K562 (cell line): ENCODE results near the gene ARPP21. TPM values are rescaled to one million over a fixed set of nuclear protein-coding genes. Genes with fewer than 3 reads are reported as not detected.

Experiments used
- ATAC-seq: fragments of 200-7000 bp; cut with Tn5 transposase; 3 replicates; pipeline ENCODE4 v1.9.1; 2020; ENCODE audit warnings: moderate library complexity
- BruUV-seq: library from RNA; stranded (reverse); fragments of 400-500 nt; replicated peaks from 2 replicates; lab custom pipeline; 2021; lab: Mats Ljungman, UMichigan
- CTCF ChIA-PET: fragments of 300-600 bp; formaldehyde crosslinking; extraction: SDS; loops from one replicate; lab custom pipeline; 2021; ENCODE audit warnings: low intra/inter-chr PET ratio; lab: Yijun Ruan, JAX
- POLR2A ChIA-PET: fragments of 300-600, 350-650 bp; sonication (Branson Sonifier 250); formaldehyde crosslinking; extraction: SDS; loops from one replicate; lab custom pipeline; 2021; ENCODE audit warnings: antibody characterized with exemption, inconsistent platforms; lab: Yijun Ruan, JAX
- DNase-seq, 4 experiments: peaks; one replicate each; pipeline versions ENCODE4 v3.0.0 to v3.0.0-alpha.2; 2011 to 2018; ENCODE audit warnings: low spot score in 3 of 4, mixed read lengths in 3 of 4; ENCODE audit errors: extremely low read depth in 1 of 4
- FAIRE-seq: peaks from 2 replicates; lab custom pipeline; 2011; peaks lifted over from hg19 to GRCh38; lab: Jason Lieb, UNC
- H2AFZ ChIP-seq: 2 replicates; pipeline ENCODE4 v1.6.0; 2011; ENCODE audit warnings: low read depth, low read length, control low read depth, inconsistent platforms
- H3K27ac ChIP-seq: fragments of 200-600 bp; 3 replicates; pipeline ENCODE4 v1.8.0; 2011; ENCODE audit warnings: low read depth, mild to moderate bottlenecking, control low read depth, inconsistent platforms, low read length, moderate library complexity, mixed read lengths; ENCODE audit errors: extremely low read depth
- H3K27me3 ChIP-seq, 2 experiments: fragments of 300-600 bp in 1 of 2; 2 replicates in 1 of 2; 3 replicates in 1 of 2; pipeline versions ENCODE4 v1.6.0 to v1.8.0; 2011; ENCODE audit warnings: inconsistent platforms in 2 of 2, low read length in 2 of 2, mild to moderate bottlenecking in 1 of 2, mixed read lengths in 1 of 2, moderate library complexity in 1 of 2; ENCODE audit not compliant: control insufficient read depth in 2 of 2, insufficient read depth in 2 of 2
- H3K36me3 ChIP-seq: fragments of 300-600 bp; 3 replicates; pipeline ENCODE4 v1.8.0; 2011; ENCODE audit warnings: mild to moderate bottlenecking, low read length, inconsistent platforms; ENCODE audit not compliant: control insufficient read depth, insufficient read depth
- H3K4me1 ChIP-seq, 2 experiments: fragments of 200-600 bp in 1 of 2; replicated peaks in 1 of 2; 2 replicates in 1 of 2; 3 replicates in 1 of 2; pipeline versions ENCODE4 v1.5.1 to v1.8.0; 2011; ENCODE audit warnings: inconsistent platforms in 2 of 2, low read length in 2 of 2, mild to moderate bottlenecking in 1 of 2, mixed read lengths in 1 of 2, moderate library complexity in 1 of 2; ENCODE audit not compliant: control insufficient read depth in 2 of 2, insufficient read depth in 2 of 2
- H3K4me2 ChIP-seq: 2 replicates; pipeline ENCODE4 v1.6.1; 2011; ENCODE audit warnings: low read length, control low read depth, inconsistent platforms, mixed read lengths; ENCODE audit not compliant: insufficient read depth
- H3K4me3 ChIP-seq: fragments of 200-600 bp; sonication (generic), shearing (Covaris generic); 2 replicates; pipeline ENCODE4 v1.5.1; 2016; ENCODE audit warnings: control low read depth, inconsistent platforms
- H3K79me2 ChIP-seq: fragments of 200-600 bp; 3 replicates; pipeline ENCODE4 v1.8.0; 2011; ENCODE audit warnings: low read length, inconsistent platforms; ENCODE audit not compliant: control insufficient read depth, insufficient read depth
- H3K9ac ChIP-seq, 2 experiments: 2 replicates each; pipeline versions ENCODE4 v1.6.0 to v1.6.1; 2011; ENCODE audit warnings: low read depth in 2 of 2, low read length in 2 of 2, control low read depth in 1 of 2, inconsistent platforms in 1 of 2, mild to moderate bottlenecking in 1 of 2, mixed read lengths in 1 of 2; ENCODE audit not compliant: insufficient read depth in 1 of 2
- H3K9me1 ChIP-seq: one replicate; pipeline ENCODE4 v1.6.0; 2011; ENCODE audit warnings: inconsistent platforms, mild to moderate bottlenecking, low read length, moderate library complexity; ENCODE audit not compliant: control insufficient read depth, insufficient read depth
- H3K9me3 ChIP-seq: replicated peaks from 2 replicates; pipeline ENCODE4 v1.5.1; 2011; ENCODE audit warnings: low read depth, low read length, inconsistent platforms; ENCODE audit not compliant: control insufficient read depth, insufficient read depth
- H4K20me1 ChIP-seq: replicated peaks from 2 replicates; pipeline ENCODE4 v1.6.1; 2011; ENCODE audit warnings: low read length, inconsistent platforms, mixed read lengths; ENCODE audit not compliant: control insufficient read depth, insufficient read depth
- CLOCK ChIP-seq: fragments of 250-450 bp; sonication (Bioruptor Pico); IDR thresholded peaks from 2 replicates; pipeline ENCODE4 v1.4.0; 2020; ENCODE audit warnings: mild to moderate bottlenecking, moderate library complexity, borderline replicate concordance
- EGR1 ChIP-seq: fragments of 450-650 bp; conservative IDR thresholded peaks from 2 replicates; pipeline ENCODE4 v1.6.1; 2017; ENCODE audit warnings: mild to moderate bottlenecking
- HIVEP1 ChIP-seq: fragments of 250-450 bp; sonication (Bioruptor Pico); IDR thresholded peaks from 2 replicates; pipeline ENCODE4 v1.4.0; 2020; ENCODE audit warnings: mild to moderate bottlenecking
- PCBP2 ChIP-seq: fragments of 200-400 bp; formaldehyde crosslinking; IDR thresholded peaks from 2 replicates; pipeline ENCODE4 v1.6.1; 2018; ENCODE audit warnings: low read length, low read depth, mild to moderate bottlenecking, moderate library complexity; ENCODE audit not compliant: poor library complexity, severe bottlenecking
- SAFB2 ChIP-seq: fragments of 200-400 bp; formaldehyde crosslinking; IDR thresholded peaks from 2 replicates; pipeline ENCODE4 v1.6.1; 2018; ENCODE audit warnings: borderline replicate concordance, low read length, low read depth, moderate library complexity; ENCODE audit not compliant: severe bottlenecking
- SAP30 ChIP-seq: fragments of 200-600 bp; sonication (generic); IDR thresholded peaks from 2 replicates; pipeline ENCODE4 v1.6.1; 2012; ENCODE audit warnings: borderline replicate concordance, low read depth, mild to moderate bottlenecking, moderate library complexity, low read length, control low read depth, inconsistent platforms; ENCODE audit not compliant: insufficient read depth, poor library complexity, severe bottlenecking
- SFPQ ChIP-seq: fragments of 200-400 bp; formaldehyde crosslinking; IDR thresholded peaks from 2 replicates; pipeline ENCODE4 v1.6.1; 2017; ENCODE audit warnings: mild to moderate bottlenecking, low read depth, low read length, moderate library complexity
- SMARCC2 ChIP-seq: fragments of 450-650 bp; IDR thresholded peaks from 2 replicates; pipeline ENCODE4 v1.6.1; 2017; ENCODE audit warnings: antibody characterized with exemption, moderate library complexity, mild to moderate bottlenecking, low read depth
- SNIP1 ChIP-seq: fragments of 450-650 bp; IDR thresholded peaks from 2 replicates; pipeline ENCODE4 v1.7.1; 2017; ENCODE audit warnings: low read depth, mild to moderate bottlenecking
- ZKSCAN3 ChIP-seq: fragments of 250-450 bp; sonication (Bioruptor Pico); IDR thresholded peaks from 2 replicates; pipeline ENCODE4 v1.4.0; 2020
- ZNF444 ChIP-seq: fragments of 250-450 bp; sonication (Bioruptor Pico); IDR thresholded peaks from 2 replicates; pipeline ENCODE4 v1.4.0; 2020; ENCODE audit warnings: mild to moderate bottlenecking, moderate library complexity
- ZNF445 ChIP-seq: fragments of 250-450 bp; sonication (Bioruptor Pico); IDR thresholded peaks from 2 replicates; pipeline ENCODE4 v1.4.0; 2020; ENCODE audit warnings: low read depth, mild to moderate bottlenecking, moderate library complexity
- WGBS: fragments of 100-300 bp; shearing (Covaris generic); methylation state at CpG from one replicate; pipeline ENCODE4 v1.1.6; 2016; ENCODE audit warnings: low coverage, mixed read lengths; ENCODE audit not compliant: insufficient coverage; ENCODE audit errors: missing lambda C conversion rate; 5-methylcytosine and 5-hydroxymethylcytosine counted together
- in situ Hi-C: fragments of 300-500 bp; cut with MboI; formaldehyde crosslinking; loops from 4 replicates; pipeline ENCODE4 v1.15.0; 2018; ENCODE audit warnings: inconsistent platforms, mixed read lengths
- intact Hi-C: fragments of 100-400 bp; cut with micrococcal nuclease; formaldehyde crosslinking; loops from 2 replicates; pipeline ENCODE4 v1.14.2; 2022
- polyA plus RNA-seq, 8 experiments: library from polyadenylated mRNA; depleted of rRNA in 4 of 8; stranded (reverse) in 5 of 8; unstranded in 3 of 8; fragments of >200 nt; fragmentation: Nextera tagmentation in 2 of 8; fragmentation: Illumina TruSeq in 1 of 8; extraction: Ambion mirVana in 2 of 8; extraction: Trizol in 1 of 8; gene quantifications; 2 replicates each; pipeline versions ENCODE4 v1.2.1 to v1.2.3, GENCODE V29; 2011 to 2014; ENCODE audit warnings: inconsistent platforms in 1 of 8, missing spikeins in 1 of 8
- total RNA-seq, 7 experiments: library from RNA; depleted of rRNA in 6 of 7; stranded (reverse); fragments of >200 nt in 6 of 7; fragmentation: Illumina TruSeq in 2 of 7; extraction: Trizol in 2 of 7; gene quantifications; 2 replicates each; pipeline versions ENCODE4 v1.2.1 to v1.2.3, GENCODE V29; 2011 to 2021; ENCODE audit warnings: low replicate concordance in 1 of 7

The ARPP21 gene
- total and polyA plus RNA-seq, 9 of the 15 experiments (the other 6 are each of a cell fraction or from before 2014, with no cell fraction given) = not detected

- no peak for FAIRE-seq
- H3K27me3 ChIP-seq = no peaks in the 10 kb centered on the region
- no peaks in the 10 kb centered on the region; the same call in 1 of the 2 replicates for H3K9me3 ChIP-seq
- H3K36me3 ChIP-seq = no peaks in the 10 kb centered on the region
- no peak overlapping the region for H3K9ac ChIP-seq
- DNase-seq = no peak
- ATAC-seq = no peak
- H3K4me1 ChIP-seq = no peaks in the 10 kb centered on the region
- no peaks in the 10 kb centered on the region for H3K79me2 ChIP-seq
- no peaks in the 10 kb centered on the region for H3K9me1 ChIP-seq
- no peak overlapping the region for H2AFZ ChIP-seq
- H3K4me2 ChIP-seq = no peak overlapping the region
- TF ChIP-seq SFPQ = no peak
- no peak for TF ChIP-seq ZNF445 (CRISPR knock-in tag)
- no peak for TF ChIP-seq HIVEP1 (CRISPR knock-in tag)
- no peak for TF ChIP-seq SMARCC2
- no peak for TF ChIP-seq SAFB2
- TF ChIP-seq SAP30 = no peak
- TF ChIP-seq EGR1 = no peak
- no peak for TF ChIP-seq SNIP1
- no peak for TF ChIP-seq ZNF444 (CRISPR knock-in tag)
- TF ChIP-seq PCBP2 = no peak
- TF ChIP-seq ZKSCAN3 (CRISPR knock-in tag) = no peak
- TF ChIP-seq CLOCK (CRISPR knock-in tag) = no peak
- intact Hi-C loops (no loop called here), in situ Hi-C loops (no loop called here)
- ChIA-PET POLR2A (no interaction called here), CTCF (no interaction called here)
- no TSS peak for BruUV-seq
- H3K4me3 ChIP-seq = no peak overlapping the region
- no peaks in the 10 kb centered on the region for H4K20me1 ChIP-seq
- 2% methylated on average over 14 of the region's 14 CpGs for WGBS
- H3K27ac ChIP-seq = no peak overlapping the region
These were observed 40.2 kb downstream of the ARPP21 start for GRCh38 chr3:35679409-35680080.
